GM21423 (cell line): Measurements from ENCODE around the gene TMA7.

Source experiments
- ATAC-seq: cut with Tn5 transposase; IDR thresholded peaks from one replicate; pipeline ENCODE4 v1.9.1; 2021; ENCODE audit warnings: mild to moderate bottlenecking, moderate library complexity; ENCODE audit not compliant: unreplicated experiment

The TMA7 gene

GRCh38 chr3:48493203-48493501 lies 53.1 kb downstream of the TMA7 start:
- no peak for ATAC-seq
